Measurements from ENCODE around the gene NECTIN1.

GRCh38 chr11:119643212-119643875 is 85.7 kb downstream of the NECTIN1 start:
- TF ChIP-seq EZH2 (IDR thresholded peaks at IDR 0.05) (no peak), EZH2phosphoT487 (IDR thresholded peaks at IDR 0.05) (no peak)

All from neural progenitor cell (in vitro differentiated cells).